CD14-positive monocyte (primary cell): Measurements from ENCODE around the gene CMTR2. TPM values are rescaled to one million over a fixed set of nuclear protein-coding genes. Genes with fewer than 3 reads are reported as not detected.

Experiments used
- DNase-seq, 3 donors: peaks; one replicate each; pipeline ENCODE4 v3.0.0-alpha.2; 2011 to 2022
- H2AFZ ChIP-seq: 2 replicates; pipeline ENCODE4 v1.6.0; 2012; ENCODE audit warnings: mild to moderate bottlenecking, low read depth, low read length, inconsistent platforms; ENCODE audit not compliant: insufficient read depth, poor library complexity, severe bottlenecking
- H3K27ac ChIP-seq, 2 donors: 1 replicate in 1 of 2; 2 replicates in 1 of 2; pipeline ENCODE4 v1.5.1; 2012 to 2013; ENCODE audit warnings: low read length in 2 of 2, control low read depth in 1 of 2, inconsistent platforms in 1 of 2, low read depth in 1 of 2, mild to moderate bottlenecking in 1 of 2
- H3K27me3 ChIP-seq, 2 donors: one replicate each; pipeline versions ENCODE4 v1.6.0 to v1.6.1; 2011 to 2013; ENCODE audit warnings: low read length in 2 of 2; ENCODE audit not compliant: control insufficient read depth in 2 of 2, insufficient read depth in 2 of 2
- H3K36me3 ChIP-seq, 2 donors: replicated peaks in 1 of 2; 1 replicate in 1 of 2; 2 replicates in 1 of 2; pipeline versions ENCODE4 v1.5.1 to v1.6.1; 2012 to 2013; ENCODE audit warnings: low read length in 2 of 2, control low read depth in 1 of 2, inconsistent platforms in 1 of 2, mild to moderate bottlenecking in 1 of 2; ENCODE audit not compliant: insufficient read depth in 2 of 2, control insufficient read depth in 1 of 2
- H3K4me1 ChIP-seq, 2 donors: 1 replicate in 1 of 2; 2 replicates in 1 of 2; pipeline versions ENCODE4 v1.5.1 to v1.6.1; 2012 to 2013; ENCODE audit warnings: low read length in 2 of 2, control low read depth in 1 of 2, inconsistent platforms in 1 of 2, mild to moderate bottlenecking in 1 of 2, moderate library complexity in 1 of 2; ENCODE audit not compliant: insufficient read depth in 2 of 2, control insufficient read depth in 1 of 2
- H3K4me2 ChIP-seq: replicated peaks from 2 replicates; pipeline ENCODE3; 2012; ENCODE audit warnings: low read length, moderate library complexity, mild to moderate bottlenecking; ENCODE audit not compliant: poor library complexity, severe bottlenecking; ENCODE audit errors: extremely low read depth
- H3K4me3 ChIP-seq, 3 experiments: fragments of 200-600 bp in 1 of 3; sonication (generic) in 1 of 3; replicated peaks in 1 of 3; 1 replicate in 2 of 3; 2 replicates in 1 of 3; pipeline ENCODE4 v1.5.1; 2011 to 2013; ENCODE audit warnings: low read length in 3 of 3, mild to moderate bottlenecking in 3 of 3, control low read depth in 2 of 3, low read depth in 2 of 3, inconsistent platforms in 1 of 3, moderate library complexity in 1 of 3
- H3K79me2 ChIP-seq: 2 replicates; pipeline ENCODE4 v1.6.0; 2012; ENCODE audit warnings: mild to moderate bottlenecking, control low read depth, inconsistent platforms, low read length, moderate library complexity; ENCODE audit not compliant: insufficient read depth
- H3K9ac ChIP-seq: 2 replicates; pipeline ENCODE4 v1.6.0; 2017; ENCODE audit warnings: low read length, mild to moderate bottlenecking; ENCODE audit not compliant: insufficient read depth, poor library complexity, severe bottlenecking
- H3K9me3 ChIP-seq, 2 donors: replicated peaks in 1 of 2; 1 replicate in 1 of 2; 2 replicates in 1 of 2; pipeline versions ENCODE4 v1.5.1 to v1.6.1; 2012 to 2013; ENCODE audit warnings: low read length in 2 of 2, control low read depth in 1 of 2; ENCODE audit not compliant: control insufficient read depth in 1 of 2, insufficient read depth in 1 of 2
- H4K20me1 ChIP-seq: 2 replicates; pipeline ENCODE4 v1.6.0; 2012; ENCODE audit warnings: mild to moderate bottlenecking, low read length, control low read depth, moderate library complexity; ENCODE audit not compliant: insufficient read depth
- H3K27ac Mint-ChIP-seq, 7 donors: one replicate each; pipeline ENCODE4 v1.8.0; 2020; ENCODE audit warnings: mild to moderate bottlenecking in 7 of 7, mixed read lengths in 7 of 7, moderate library complexity in 6 of 7, inconsistent platforms in 2 of 7
- H3K27me3 Mint-ChIP-seq, 3 donors: one replicate each; pipeline ENCODE4 v1.8.0; 2021 to 2022; ENCODE audit warnings: low read depth in 3 of 3, mild to moderate bottlenecking in 3 of 3, mixed read lengths in 3 of 3, moderate library complexity in 3 of 3, inconsistent platforms in 1 of 3
- H3K36me3 Mint-ChIP-seq, 2 donors: one replicate each; pipeline ENCODE4 v1.8.0; 2020; ENCODE audit warnings: mixed read lengths in 2 of 2, inconsistent platforms in 1 of 2, mild to moderate bottlenecking in 1 of 2
- H3K4me1 Mint-ChIP-seq: one replicate; pipeline ENCODE4 v1.8.0; 2020; ENCODE audit warnings: mild to moderate bottlenecking, mixed read lengths
- H3K4me3 Mint-ChIP-seq, 2 donors: one replicate each; pipeline ENCODE4 v1.8.0; 2020; ENCODE audit warnings: mild to moderate bottlenecking in 2 of 2, mixed read lengths in 2 of 2, moderate library complexity in 1 of 2
- H3K9me3 Mint-ChIP-seq, 7 donors: one replicate each; pipeline ENCODE4 v1.8.0; 2020 to 2022; ENCODE audit warnings: mixed read lengths in 7 of 7, mild to moderate bottlenecking in 6 of 7, moderate library complexity in 6 of 7, inconsistent platforms in 2 of 7
- CTCF ChIP-seq: fragments of 200-600 bp; IDR thresholded peaks from one replicate; pipeline ENCODE4 v1.8.0; 2022; ENCODE audit warnings: antibody characterized with exemption, mild to moderate bottlenecking
- WGBS: methylation state at CpG from one replicate; pipeline ENCODE4 v1.1.5; 2013; ENCODE audit warnings: missing lambda C conversion rate; ENCODE audit not compliant: insufficient coverage; 5-methylcytosine and 5-hydroxymethylcytosine counted together
- intact Hi-C, 2 donors: fragments of 100-400 bp; cut with micrococcal nuclease; formaldehyde crosslinking; loops; one replicate each; pipeline versions ENCODE4 v1.15.0 to v1.15.1; 2023
- polyA plus RNA-seq, 3 donors: library from polyadenylated mRNA; depleted of rRNA in 1 of 3; unstranded in 2 of 3; stranded (reverse) in 1 of 3; fragments of 300-500 nt in 2 of 3; fragments of >200 nt in 1 of 3; fragmentation: Illumina TruSeq in 2 of 3; gene quantifications; 1 replicate in 2 of 3; 2 replicates in 1 of 3; pipeline ENCODE4 v1.2.3, GENCODE V29; 2012 to 2021

The CMTR2 gene
- polyA plus RNA-seq, 3 donors = 4.3 to 12.7 (median 11.5) TPM

GRCh38 chr16:71257768-71258167 lies 31.4 kb downstream of the CMTR2 start:
- DNase-seq = no peak
- Mint-ChIP-seq H3K9me3 (peaks cover 0 to 5% (median 0%) of the 10 kb centered on the region in 7 donors), H3K4me3 (no peak overlapping the region), H3K4me1 (peaks cover 4% of the 10 kb centered on the region), H3K36me3 (no peaks in the 10 kb centered on the region), H3K27ac (no peak overlapping the region), H3K27me3 (peaks cover 1 to 9% (median 3%) of the 10 kb centered on the region in 3 donors)
- no peak overlapping the region for H3K27ac ChIP-seq
- WGBS = no CpG with 5 or more reads among the region's 1 CpG
- no peaks in the 10 kb centered on the region for H3K9me3 ChIP-seq
- intact Hi-C loops = no loop called here
- H3K27me3 ChIP-seq = no peaks in the 10 kb centered on the region
- no peaks in the 10 kb centered on the region for H3K79me2 ChIP-seq
- no peaks in the 10 kb centered on the region for H3K36me3 ChIP-seq
- H4K20me1 ChIP-seq = no peaks in the 10 kb centered on the region
- TF ChIP-seq CTCF = no peak
- no peak overlapping the region for H2AFZ ChIP-seq
- H3K4me3 ChIP-seq = no peak overlapping the region
- no peak overlapping the region for H3K9ac ChIP-seq
- no peak overlapping the region for H3K4me2 ChIP-seq
- no peaks in the 10 kb centered on the region for H3K4me1 ChIP-seq

GRCh38 chr16:71255721-71256120 lies 33.5 kb downstream of the CMTR2 start:
- WGBS = 69% methylated on average over 2 of the region's 6 CpGs
- H3K27ac ChIP-seq = no peak overlapping the region
- DNase-seq = no peak
- H3K9me3 Mint-ChIP-seq = no peaks in the 10 kb centered on the region
- TF ChIP-seq CTCF = no peak
- peaks cover 0 to 4% of the 10 kb centered on the region in 2 donors for H3K4me1 ChIP-seq
- no peak overlapping the region for H2AFZ ChIP-seq
- intact Hi-C loops = no loop called here
- no peaks in the 10 kb centered on the region for H3K36me3 Mint-ChIP-seq
- H3K9me3 ChIP-seq = no peaks in the 10 kb centered on the region
- peaks cover 3 to 9% (median 4%) of the 10 kb centered on the region in 3 donors for H3K27me3 Mint-ChIP-seq
- no peak overlapping the region for H3K4me3 ChIP-seq
- no peak overlapping the region for H3K9ac ChIP-seq
- no peaks in the 10 kb centered on the region for H3K27me3 ChIP-seq
- no peak overlapping the region for H3K4me2 ChIP-seq
- H3K27ac Mint-ChIP-seq = no peak overlapping the region
- H4K20me1 ChIP-seq = no peaks in the 10 kb centered on the region
- no peak overlapping the region for H3K4me3 Mint-ChIP-seq
- no peaks in the 10 kb centered on the region for H3K79me2 ChIP-seq
- H3K36me3 ChIP-seq = no peaks in the 10 kb centered on the region
- peaks cover 13% of the 10 kb centered on the region for H3K4me1 Mint-ChIP-seq
